Thymus (tissue), 11 donors: ENCODE data around the gene TNPO2. TPM values are rescaled to one million over a fixed set of nuclear protein-coding genes. Genes with fewer than 3 reads are reported as not detected.
A peak's percentile ranks its signal among the peaks of the same experiment; 100 is the strongest.
"Not testable (repeated sequence)": the region's sequence is repeated elsewhere in the genome, so short reads cannot be mapped to it uniquely, and the experiment has no call there.

Source experiments
- DNase-seq, 9 donors: peaks; one replicate each; pipeline ENCODE4 v3.0.0-alpha.2; 2013; ENCODE audit warnings: low spot score in 9 of 9, low read depth in 6 of 9, missing footprints in 1 of 9
- H3K27ac ChIP-seq, 2 donors: one replicate each; pipeline ENCODE4 v1.5.1; 2013; ENCODE audit warnings: control low read depth in 1 of 2, low read depth in 1 of 2, low read length in 1 of 2, mild to moderate bottlenecking in 1 of 2, moderate library complexity in 1 of 2
- H3K27me3 ChIP-seq, 2 donors: one replicate each; pipeline ENCODE4 v1.5.1; 2013; ENCODE audit warnings: low read length in 1 of 2; ENCODE audit not compliant: control insufficient read depth in 2 of 2, insufficient read depth in 1 of 2
- H3K36me3 ChIP-seq, 2 donors: one replicate each; pipeline ENCODE4 v1.5.1; 2013; ENCODE audit warnings: low read length in 1 of 2, mild to moderate bottlenecking in 1 of 2, moderate library complexity in 1 of 2; ENCODE audit not compliant: control insufficient read depth in 2 of 2, insufficient read depth in 2 of 2
- H3K4me1 ChIP-seq, 2 donors: one replicate each; pipeline ENCODE4 v1.5.1; 2013; ENCODE audit warnings: low read length in 2 of 2; ENCODE audit not compliant: control insufficient read depth in 2 of 2, insufficient read depth in 2 of 2
- H3K4me3 ChIP-seq, 2 donors: one replicate each; pipeline ENCODE4 v1.5.1; 2013; ENCODE audit warnings: low read length in 2 of 2, control low read depth in 1 of 2, mild to moderate bottlenecking in 1 of 2
- H3K9me3 ChIP-seq, 2 donors: one replicate each; pipeline ENCODE4 v1.5.1; 2013; ENCODE audit warnings: low read length in 1 of 2, mild to moderate bottlenecking in 1 of 2; ENCODE audit not compliant: control insufficient read depth in 2 of 2, insufficient read depth in 1 of 2
- WGBS: extraction: QIAGEN DNeasy Blood & Tissue Kit; methylation state at CpG from one replicate; pipeline ENCODE4 v1.1.7; 2013; 5-methylcytosine and 5-hydroxymethylcytosine counted together
- polyA plus RNA-seq: library from polyadenylated mRNA; stranded (reverse); fragments of 200-250 nt; gene quantifications from one replicate; pipeline ENCODE4 v1.2.3, GENCODE V29; 2013
- total RNA-seq: library from RNA; stranded (reverse); fragments of 120-200 nt; gene quantifications from one replicate; pipeline ENCODE4 v1.2.4, GENCODE V29; 2013
- donor health status: healthy.

TNPO2 gene
- total and polyA plus RNA-seq, 2 donors: 10.9 to 28.3 TPM

DNA sequence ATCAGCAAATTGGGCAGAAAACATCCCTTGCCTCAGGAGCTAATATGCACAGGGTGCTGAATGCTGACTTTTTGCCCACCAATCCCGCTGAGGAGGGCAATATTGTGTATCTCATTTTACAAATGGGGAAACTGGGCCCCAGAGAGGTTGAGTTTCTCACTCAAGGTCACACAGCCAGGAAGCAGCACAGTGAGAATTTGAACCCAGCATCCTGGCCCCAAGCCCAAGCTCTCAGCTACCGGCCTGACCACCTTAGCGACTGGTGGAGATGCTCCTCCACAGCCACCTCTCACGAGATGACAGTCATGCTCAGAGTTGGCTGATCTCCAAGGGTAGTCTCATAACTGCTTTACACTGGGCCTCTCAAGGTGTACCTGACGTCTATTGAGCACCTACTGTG lies 30.8 kb downstream of the TNPO2 start:
- Histone ChIP-seq H3K4me3 (no peak overlapping the region), H3K27ac (no peak overlapping the region), H3K27me3 (no peaks in the 10 kb centered on the region), H3K36me3 (peaks cover 6 to 10% of the 10 kb centered on the region in 2 donors), H3K9me3 (no peaks in the 10 kb centered on the region), H3K4me1 (peaks cover 10 to 14% of the 10 kb centered on the region in 2 donors)
- no peak for DNase-seq
- WGBS: over 99% methylated on average over 5 of the region's 5 CpGs

DNA sequence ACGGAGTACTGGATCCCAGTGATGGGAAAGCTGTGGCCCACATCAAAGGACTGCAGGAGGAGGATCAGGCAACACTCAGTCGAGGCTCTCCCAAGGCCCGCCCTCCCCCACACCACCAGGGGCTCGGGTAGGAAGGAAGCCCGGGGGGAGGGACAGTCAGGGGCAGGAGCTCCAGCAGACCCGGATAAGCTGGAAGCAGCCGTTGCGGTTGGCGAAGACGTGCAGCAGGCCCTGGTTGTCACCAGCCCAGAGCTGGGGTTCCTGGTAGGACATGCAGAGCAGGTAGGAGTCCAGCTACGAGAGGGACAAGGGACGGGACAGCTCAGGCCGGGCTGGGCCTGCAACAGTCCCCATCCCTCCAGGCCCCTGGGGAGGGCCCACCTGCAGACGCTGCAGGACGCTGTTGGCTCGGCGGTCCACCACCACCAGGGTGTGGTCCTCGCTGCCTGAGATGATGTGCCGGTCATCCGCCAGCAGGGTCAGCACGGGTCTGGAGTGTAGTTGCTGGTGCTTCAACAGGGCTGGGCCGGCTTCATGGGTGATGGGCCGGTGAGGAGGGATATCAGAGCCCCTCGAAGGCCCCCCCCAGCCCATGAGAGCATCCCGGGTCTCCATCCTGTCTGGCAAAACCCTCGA lies 34.0 kb downstream of the TNPO2 start:
- no peak overlapping the region for H3K27ac ChIP-seq
- WGBS: 40% methylated on average over 26 of the region's 26 CpGs
- H3K27me3 ChIP-seq: no peaks in the 10 kb centered on the region
- no peak overlapping the region for H3K4me3 ChIP-seq
- no peaks in the 10 kb centered on the region for H3K4me1 ChIP-seq
- H3K9me3 ChIP-seq: no peaks in the 10 kb centered on the region
- peaks cover 6 to 10% of the 10 kb centered on the region in 2 donors for H3K36me3 ChIP-seq
- no peak for DNase-seq

DNA sequence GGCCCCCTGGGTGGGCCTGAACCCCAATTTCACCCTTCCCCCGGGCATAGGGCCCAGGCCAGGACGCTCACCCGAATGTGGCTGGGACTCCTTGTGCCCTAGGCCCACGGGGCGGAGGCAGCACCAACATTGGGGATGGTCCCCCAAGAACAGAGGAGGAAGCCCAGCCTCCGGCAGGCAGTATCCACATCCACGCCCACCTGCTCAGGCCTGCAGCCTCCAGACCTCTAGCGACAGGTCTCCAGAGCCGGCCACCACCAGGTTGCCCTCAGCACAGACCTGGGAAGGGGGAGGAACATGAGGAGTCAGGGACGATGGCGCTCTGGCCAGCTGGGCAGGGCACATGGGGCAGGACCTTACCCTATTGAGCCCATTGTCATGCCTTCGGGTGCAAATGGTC lies 34.7 kb downstream of the TNPO2 start:
- H3K9me3 ChIP-seq: no peaks in the 10 kb centered on the region
- H3K4me3 ChIP-seq: no peak overlapping the region
- WGBS: 92% methylated on average over 12 of the region's 12 CpGs
- H3K27me3 ChIP-seq: no peaks in the 10 kb centered on the region
- no peak overlapping the region for H3K27ac ChIP-seq
- no peaks in the 10 kb centered on the region for H3K4me1 ChIP-seq
- DNase-seq: no peak
- peaks cover 6 to 10% of the 10 kb centered on the region in 2 donors for H3K36me3 ChIP-seq

DNA sequence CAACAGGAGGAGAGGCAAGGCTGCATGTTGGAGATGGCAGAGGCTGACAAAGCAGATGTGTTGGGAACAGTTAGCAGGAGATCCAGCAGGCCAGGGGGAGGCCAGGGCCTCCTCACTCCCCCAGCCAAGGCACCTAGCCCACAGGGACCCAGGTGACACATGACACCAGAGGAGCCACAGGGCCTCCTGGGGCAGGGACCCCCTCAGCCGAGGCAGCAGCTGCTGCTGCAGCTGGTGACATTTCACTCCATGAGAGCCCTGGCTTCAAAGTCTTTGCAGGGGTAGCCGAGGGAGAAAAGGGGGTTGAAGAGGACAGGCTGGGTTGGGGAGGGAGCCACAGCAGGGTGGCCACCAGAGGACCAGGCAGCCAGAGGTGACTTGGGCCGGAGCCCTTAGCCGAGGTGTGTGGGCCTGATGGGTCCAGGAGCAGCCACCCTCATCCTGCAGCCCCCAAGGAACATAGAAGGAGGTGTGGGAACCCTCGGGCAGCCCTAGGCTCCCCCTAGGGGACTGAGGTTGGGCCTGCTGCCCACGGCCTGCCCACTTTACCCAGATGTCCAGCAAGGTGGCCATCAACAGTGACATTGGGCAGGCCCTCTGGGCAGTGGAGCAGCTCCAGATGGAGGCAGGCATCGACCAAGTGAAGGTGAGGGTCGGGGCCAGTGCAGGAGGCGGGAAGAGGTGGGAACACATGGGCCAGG lies 36.1 kb downstream of the TNPO2 start, which contains the start of gene GNG14:
GNG14 (plus strand) TSS at position 503 of the 701 bp plus-strand sequence; CDS start at position 554, 51 bp downstream.
- Histone ChIP-seq H3K36me3 (peaks cover under 1 to 5% of the 10 kb centered on the region in 2 donors), H3K27me3 (no peaks in the 10 kb centered on the region), H3K4me3 (no peak within 1 kb of the TSS), H3K27ac (no peak within 1 kb of the TSS), H3K9me3 (no peaks in the 10 kb centered on the region), H3K4me1 (no peaks in the 10 kb centered on the region)
- peak in 1 of 9 donors; percentile 51 for DNase-seq
- 87% methylated on average over 9 of the region's 9 CpGs for WGBS

DNA sequence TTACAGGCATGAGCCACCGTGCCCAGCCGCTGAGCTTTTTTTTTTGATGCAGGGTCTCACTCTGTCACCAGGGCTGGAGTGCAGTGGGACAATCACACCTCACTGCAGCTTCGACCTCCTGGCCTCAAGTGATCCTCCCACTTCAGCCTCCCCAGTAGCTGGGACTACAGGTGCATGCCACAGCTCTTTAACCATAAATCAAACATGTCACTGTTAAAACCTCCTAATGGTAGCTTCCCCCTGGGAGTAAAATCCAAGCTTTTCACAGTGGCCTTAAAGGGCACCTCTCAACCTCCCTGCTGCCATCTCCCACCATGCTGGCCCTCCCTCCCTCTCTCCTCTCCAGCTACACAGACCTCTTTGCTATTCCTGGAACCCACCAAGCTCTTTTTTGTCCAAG lies 37.9 kb downstream of the TNPO2 start:
- DNase-seq: no peak
- Histone ChIP-seq H3K27me3 (no peaks in the 10 kb centered on the region), H3K4me3 (no peak overlapping the region), H3K4me1 (peaks cover 0 to 6% of the 10 kb centered on the region in 2 donors), H3K36me3 (peaks cover 0 to under 1% of the 10 kb centered on the region in 2 donors), H3K27ac (no peak overlapping the region), H3K9me3 (no peaks in the 10 kb centered on the region)
- WGBS: 100% methylated on average over 3 of the region's 3 CpGs

DNA sequence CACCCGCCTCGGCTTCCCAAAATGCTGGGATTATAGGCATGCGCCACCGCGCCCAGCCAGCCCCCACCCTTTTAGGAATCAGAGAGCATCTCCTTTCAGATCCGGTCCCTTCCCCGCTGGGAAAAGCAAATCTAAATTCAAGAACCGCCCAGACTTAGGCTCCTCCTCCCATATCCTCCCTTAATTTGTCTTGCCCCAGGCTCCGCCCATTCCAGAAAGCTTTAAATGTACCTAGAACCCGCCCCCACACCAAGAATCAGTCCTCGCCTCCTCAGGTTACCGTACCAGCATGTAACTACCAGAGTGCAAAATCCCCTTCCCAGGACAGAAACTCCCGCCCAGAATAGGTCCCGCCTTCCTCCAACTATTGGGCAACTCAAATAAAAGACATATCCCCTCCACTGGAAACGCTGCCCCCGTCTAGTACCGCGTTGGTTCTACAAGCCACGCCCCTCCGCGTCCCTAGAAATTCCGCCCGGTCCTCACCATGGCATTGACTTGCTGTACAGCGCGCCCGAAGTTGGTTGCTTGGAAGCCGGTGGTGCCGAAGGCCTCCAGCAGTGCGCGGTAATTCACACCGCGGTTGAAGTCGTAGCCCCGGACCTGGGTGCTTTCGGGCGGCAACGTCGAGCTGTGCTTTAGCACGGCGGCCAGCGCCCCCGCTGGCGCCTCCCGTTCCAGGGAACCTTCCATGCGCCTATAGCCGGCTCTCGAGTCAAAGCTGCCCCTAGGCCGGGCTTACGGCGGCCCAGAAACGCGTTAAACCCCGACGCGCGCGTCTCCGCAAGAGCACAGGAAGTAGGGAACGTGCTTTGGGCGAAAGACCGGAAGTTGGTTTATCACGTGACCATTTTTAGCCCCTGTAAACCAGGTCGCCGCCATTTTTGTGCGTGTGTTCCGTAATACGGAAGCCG lies 42.4 kb downstream of the TNPO2 start, which contains the start of gene DHPS:
DHPS (minus strand) TSS at position 807 of the 914 bp plus-strand sequence; CDS start at position 693, 114 bp downstream.
- no peaks in the 10 kb centered on the region for H3K9me3 ChIP-seq
- peak within 1 kb of the TSS; percentile 92 to 100 for H3K27ac ChIP-seq
- no peaks in the 10 kb centered on the region for H3K27me3 ChIP-seq
- H3K4me1 ChIP-seq: peaks cover 0 to 15% of the 10 kb centered on the region in 2 donors
- WGBS: under 1% methylated on average over 68 of the region's 68 CpGs
- H3K36me3 ChIP-seq: peaks cover 34 to 36% of the 10 kb centered on the region in 2 donors
- DNase-seq: peak; percentile 92 to 99 (median 97)
- peak within 1 kb of the TSS; percentile 63 to 99 for H3K4me3 ChIP-seq

DNA sequence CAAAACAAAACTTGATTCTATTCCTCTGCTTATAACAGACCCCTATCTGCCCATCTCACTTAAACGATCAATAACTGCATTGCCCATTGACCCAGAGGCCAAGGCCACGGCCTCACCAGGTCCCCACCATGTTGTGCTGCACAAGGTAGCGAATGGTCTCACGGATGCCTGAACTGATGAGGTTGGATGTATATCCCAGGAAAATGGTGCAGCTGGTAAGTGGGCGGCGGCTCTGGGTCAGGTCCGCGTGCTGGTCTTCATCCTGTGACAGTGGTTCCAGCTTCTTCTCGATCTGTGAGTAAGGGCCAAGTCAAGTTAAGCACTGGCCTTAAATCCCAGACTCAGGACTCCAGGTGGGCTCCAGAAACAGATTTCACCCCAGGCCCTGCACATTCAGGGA lies 43.7 kb downstream of the TNPO2 start:
- no peak for DNase-seq
- Histone ChIP-seq H3K27me3 (no peaks in the 10 kb centered on the region), H3K36me3 (peaks cover 47 to 49% of the 10 kb centered on the region in 2 donors), H3K4me3 (no peak overlapping the region), H3K4me1 (peaks cover 0 to 15% of the 10 kb centered on the region in 2 donors), H3K27ac (no peak overlapping the region), H3K9me3 (no peaks in the 10 kb centered on the region)
- 98% methylated on average over 9 of the region's 9 CpGs for WGBS

DNA sequence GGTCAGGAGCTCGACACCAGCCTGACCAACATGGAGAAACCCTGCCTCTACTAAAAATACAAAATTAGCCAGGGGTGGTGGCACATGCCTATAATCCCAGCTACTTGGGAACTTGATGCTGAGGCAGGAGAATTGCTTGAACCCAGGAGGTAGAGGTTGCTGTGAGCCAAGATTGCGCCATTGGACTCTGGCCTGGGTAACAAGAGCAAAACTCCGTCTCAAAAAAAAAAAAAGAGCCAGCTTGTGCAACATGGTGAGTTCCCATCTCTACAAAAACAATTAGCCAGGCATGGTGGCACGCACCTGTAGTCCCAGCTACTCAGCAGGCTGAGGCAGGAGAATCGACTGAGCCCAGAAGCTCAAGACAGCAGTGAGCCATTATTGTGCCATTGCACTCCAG lies 45.7 kb downstream of the TNPO2 start:
- not testable (repeated sequence) for H3K27ac ChIP-seq, H3K27me3 ChIP-seq, DNase-seq, H3K9me3 ChIP-seq, H3K4me3 ChIP-seq
- Histone ChIP-seq H3K4me1 (peaks cover 0 to 15% of the 10 kb centered on the region in 2 donors), H3K36me3 (peaks cover 63 to 65% of the 10 kb centered on the region in 2 donors)
- 98% methylated on average over 5 of the region's 5 CpGs for WGBS
